ENCODE measurements around the gene RNF20. TPM values are rescaled to one million over a fixed set of nuclear protein-coding genes. Genes with fewer than 3 reads are reported as not detected.

The RNF20 gene
- total and polyA plus RNA-seq, 2 of the 13 experiments (the other 11 are each of a cell fraction or from before 2014, with no cell fraction given), result 12.7 to 37.6 TPM

- FAIRE-seq (no peak), DNase-seq (ENCODE audit: low spot score) (no peak), ATAC-seq (no peak)
- H3K4me3 ChIP-seq (replicated peaks in 1 of 3; ENCODE audit: insufficient read depth in 1 of 3, low read depth in 2 of 3, low read length in 3 of 3), result no peak overlapping the region
- H3K79me2 ChIP-seq (ENCODE audit: insufficient read depth, low read length), result no peaks in the 10 kb centered on the region
- 100% methylated on average over 1 of the region's 1 CpG for WGBS (ENCODE audit: low lambda C conversion rate)
- TF ChIP-seq ZSCAN12 (CRISPR knock-in tag; IDR thresholded peaks at IDR 0.05) (no peak), ZNF3 (CRISPR knock-in tag; IDR thresholded peaks at IDR 0.05) (no peak)
- ChIA-PET POLR2A (no interaction called here), CTCF (ENCODE audit: low intra/inter-chr PET ratio, low total read pairs) (no interaction called here)
- peaks cover 7 to 49% of the 10 kb centered on the region in 2 experiments for H3K36me3 ChIP-seq (replicated peaks in 1 of 2; ENCODE audit: control insufficient read depth in 1 of 2, insufficient read depth in 2 of 2, low read length in 2 of 2)
- no peaks in the 10 kb centered on the region for H4K20me1 ChIP-seq (ENCODE audit: insufficient read depth, low read length)
- H3K9me3 ChIP-seq (ENCODE audit: low read length), result no peaks in the 10 kb centered on the region
- H3K4me1 ChIP-seq (ENCODE audit: insufficient read depth, low read length), result no peaks in the 10 kb centered on the region
- no peak overlapping the region for H3K4me2 ChIP-seq (ENCODE audit: low read depth, low read length)
- BruUV-seq (replicated peaks), result no TSS peak
- H3K27me3 ChIP-seq (ENCODE audit: control insufficient read depth in 1 of 2, insufficient read depth in 2 of 2, low read length in 2 of 2), result no peaks in the 10 kb centered on the region
- intact Hi-C loops (cut with micrococcal nuclease; ENCODE audit: unreplicated experiment), result loop anchor here (10.0 kb wide), 1 partner anchor 448 kb away; no protein-coding TSS in a partner anchor
- H3K27ac ChIP-seq (ENCODE audit: extremely low read length, insufficient read depth, low read length), result no peak overlapping the region
- in situ Hi-C loops (cut with HindIII; ENCODE audit: extremely low pct_ligation_motif_present, low pct_unique_long_range_greater_than_20kb), result no loop called here
- no peak overlapping the region for H2AFZ ChIP-seq (ENCODE audit: low read length)
- no peak overlapping the region for H3K9ac ChIP-seq (ENCODE audit: insufficient read depth, low read depth, low read length)
These were observed 29.3 kb downstream of the RNF20 start for GRCh38 chr9:101562966-101563365.

- no TSS peak for BruUV-seq (replicated peaks)
- Histone ChIP-seq H3K27ac (ENCODE audit: extremely low read length, insufficient read depth, low read length) (no peak overlapping the region), H3K27me3 (ENCODE audit: control insufficient read depth in 1 of 2, insufficient read depth in 2 of 2, low read length in 2 of 2) (no peaks in the 10 kb centered on the region), H3K9ac (ENCODE audit: insufficient read depth, low read depth, low read length) (no peak overlapping the region), H3K9me3 (ENCODE audit: low read length) (no peaks in the 10 kb centered on the region), H3K4me3 (replicated peaks in 1 of 3; ENCODE audit: insufficient read depth in 1 of 3, low read depth in 2 of 3, low read length in 3 of 3) (no peak overlapping the region), H3K4me2 (ENCODE audit: low read depth, low read length) (no peak overlapping the region), H3K4me1 (ENCODE audit: insufficient read depth, low read length) (no peaks in the 10 kb centered on the region), H2AFZ (ENCODE audit: low read length) (no peak overlapping the region), H4K20me1 (ENCODE audit: insufficient read depth, low read length) (no peaks in the 10 kb centered on the region), H3K36me3 (replicated peaks in 1 of 2; ENCODE audit: control insufficient read depth in 1 of 2, insufficient read depth in 2 of 2, low read length in 2 of 2) (peaks cover 7 to 40% of the 10 kb centered on the region in 2 experiments), H3K79me2 (ENCODE audit: insufficient read depth, low read length) (no peaks in the 10 kb centered on the region)
- POLR2A ChIA-PET, result no interaction called here
- intact Hi-C loops (cut with micrococcal nuclease; ENCODE audit: unreplicated experiment), result loop anchor here (10.0 kb wide), 1 partner anchor 449 kb away; no protein-coding TSS in a partner anchor
- in situ Hi-C loops (cut with HindIII; ENCODE audit: extremely low pct_ligation_motif_present, low pct_unique_long_range_greater_than_20kb), result no loop called here
- no peak for FAIRE-seq
- no peak for DNase-seq (ENCODE audit: low spot score)
- CTCF ChIA-PET (ENCODE audit: low intra/inter-chr PET ratio, low total read pairs), result no interaction called here
- no peak for ATAC-seq
- TF ChIP-seq IKZF5 (CRISPR knock-in tag; IDR thresholded peaks at IDR 0.05) (no peak), SMC3 (IDR thresholded peaks at IDR 0.05; ENCODE audit: low read length) (no peak), HMG20A (CRISPR knock-in tag; IDR thresholded peaks at IDR 0.05; ENCODE audit: borderline replicate concordance) (no peak), NFAT5 (CRISPR knock-in tag; IDR thresholded peaks at IDR 0.05) (no peak), ZNF724P (CRISPR knock-in tag; IDR thresholded peaks at IDR 0.05; ENCODE audit: borderline replicate concordance) (no peak), KDM4B (CRISPR knock-in tag; IDR thresholded peaks at IDR 0.05) (no peak), NFE2L1 (CRISPR knock-in tag; IDR thresholded peaks at IDR 0.05; ENCODE audit: borderline replicate concordance) (no peak), ZNF777 (CRISPR knock-in tag; IDR thresholded peaks at IDR 0.05) (no peak), HMGA1 (CRISPR knock-in tag; conservative IDR thresholded peaks at IDR 0.05) (no peak), NRL (CRISPR knock-in tag; IDR thresholded peaks at IDR 0.05; ENCODE audit: borderline replicate concordance) (no peak), MNT (IDR thresholded peaks at IDR 0.05) (no peak)
These were observed 30.6 kb downstream of the RNF20 start for GRCh38 chr9:101564252-101564651.

All from HepG2 (cell line).